ENCODE data around the gene OAF.

OAF gene

DNA sequence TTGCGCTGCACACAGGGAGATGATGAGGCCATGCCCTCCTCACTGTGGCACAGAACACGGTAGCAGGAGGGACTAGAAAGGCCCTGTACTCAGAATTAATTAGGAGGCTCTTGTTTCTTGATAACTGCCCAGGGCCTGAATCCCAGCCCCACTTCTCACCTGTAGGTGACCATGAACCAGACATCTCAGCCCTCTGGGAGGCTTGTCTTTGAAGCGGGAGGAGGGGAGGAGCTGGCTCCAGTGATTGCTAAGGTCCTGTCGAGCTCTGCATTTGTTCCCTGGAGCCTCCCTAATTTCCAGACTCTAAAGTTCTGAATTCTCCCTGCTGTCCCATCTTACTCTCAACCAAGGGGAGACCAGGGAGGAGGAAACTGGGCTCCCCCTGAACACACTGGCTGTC is 19.8 kb upstream of the OAF start:
- TF ChIP-seq, protein P1, sequence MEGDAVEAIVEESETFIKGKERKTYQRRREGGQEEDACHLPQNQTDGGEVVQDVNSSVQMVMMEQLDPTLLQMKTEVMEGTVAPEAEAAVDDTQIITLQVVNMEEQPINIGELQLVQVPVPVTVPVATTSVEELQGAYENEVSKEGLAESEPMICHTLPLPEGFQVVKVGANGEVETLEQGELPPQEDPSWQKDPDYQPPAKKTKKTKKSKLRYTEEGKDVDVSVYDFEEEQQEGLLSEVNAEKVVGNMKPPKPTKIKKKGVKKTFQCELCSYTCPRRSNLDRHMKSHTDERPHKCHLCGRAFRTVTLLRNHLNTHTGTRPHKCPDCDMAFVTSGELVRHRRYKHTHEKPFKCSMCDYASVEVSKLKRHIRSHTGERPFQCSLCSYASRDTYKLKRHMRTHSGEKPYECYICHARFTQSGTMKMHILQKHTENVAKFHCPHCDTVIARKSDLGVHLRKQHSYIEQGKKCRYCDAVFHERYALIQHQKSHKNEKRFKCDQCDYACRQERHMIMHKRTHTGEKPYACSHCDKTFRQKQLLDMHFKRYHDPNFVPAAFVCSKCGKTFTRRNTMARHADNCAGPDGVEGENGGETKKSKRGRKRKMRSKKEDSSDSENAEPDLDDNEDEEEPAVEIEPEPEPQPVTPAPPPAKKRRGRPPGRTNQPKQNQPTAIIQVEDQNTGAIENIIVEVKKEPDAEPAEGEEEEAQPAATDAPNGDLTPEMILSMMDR (IDR thresholded peaks at IDR 0.05; ENCODE audit: low read depth, low read length): no peak
- H3K4me3 ChIP-seq (ENCODE audit: low read depth, low read length): no peak overlapping the region

- H3K4me3 ChIP-seq (ENCODE audit: low read depth, low read length): no peak overlapping the region
- TF ChIP-seq, protein P1 (IDR thresholded peaks at IDR 0.05; ENCODE audit: low read depth, low read length): no peak
These were observed 17.8 kb upstream of the OAF start for GRCh38 chr11:120192831-120193625.

GRCh38 chr11:120194166-120194565 is 16.7 kb upstream of the OAF start:
- H3K4me3 ChIP-seq (ENCODE audit: low read depth, low read length): no peak overlapping the region
- TF ChIP-seq, protein P1 (IDR thresholded peaks at IDR 0.05; ENCODE audit: low read depth, low read length): no peak

DNA sequence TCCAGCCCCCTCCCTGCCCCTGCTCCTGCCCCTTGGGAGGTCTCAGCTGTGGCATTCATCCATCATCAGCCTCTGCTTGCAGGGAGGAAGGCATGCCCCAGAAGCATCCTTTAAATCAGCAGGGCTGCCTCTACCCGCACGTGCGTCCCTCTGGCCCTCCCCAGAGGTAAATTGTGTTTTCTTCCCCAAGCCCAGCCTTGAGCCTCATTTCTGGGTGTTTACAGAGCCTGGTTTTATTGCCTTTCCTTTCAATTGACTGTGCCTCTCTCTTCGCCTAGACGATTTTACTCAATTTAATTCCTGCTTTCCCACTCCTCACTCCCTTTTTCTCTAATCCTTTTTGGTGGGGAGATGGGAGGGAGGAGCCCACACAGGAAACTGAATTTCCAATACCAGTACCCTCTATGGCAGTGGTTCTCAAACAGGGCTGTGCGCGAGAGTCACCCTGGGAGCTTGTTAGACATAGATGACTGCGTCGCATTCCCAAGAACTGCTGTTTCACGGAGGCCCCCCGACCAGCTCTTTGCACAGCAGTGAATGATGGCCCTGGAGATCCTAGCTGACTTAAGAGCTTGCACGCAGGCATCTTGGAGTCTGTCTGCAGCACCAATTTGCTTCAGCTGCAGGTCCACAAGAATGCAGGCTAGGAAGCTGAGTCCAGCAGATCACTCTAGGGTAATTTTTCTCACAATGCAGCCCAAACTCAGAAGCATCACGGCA is 15.1 kb upstream of the OAF start:
- H3K4me3 ChIP-seq (ENCODE audit: low read depth, low read length): no peak overlapping the region
- TF ChIP-seq, protein P1 (IDR thresholded peaks at IDR 0.05; ENCODE audit: low read depth, low read length): no peak

GRCh38 chr11:120196826-120197225 is 14.0 kb upstream of the OAF start:
- TF ChIP-seq, protein P1 (IDR thresholded peaks at IDR 0.05; ENCODE audit: low read depth, low read length): no peak
- no peak overlapping the region for H3K4me3 ChIP-seq (ENCODE audit: low read depth, low read length)

GRCh38 chr11:120197251-120197891 is 13.5 kb upstream of the OAF start:
- TF ChIP-seq, protein P1 (IDR thresholded peaks at IDR 0.05; ENCODE audit: low read depth, low read length): no peak
- no peak overlapping the region for H3K4me3 ChIP-seq (ENCODE audit: low read depth, low read length)

DNA sequence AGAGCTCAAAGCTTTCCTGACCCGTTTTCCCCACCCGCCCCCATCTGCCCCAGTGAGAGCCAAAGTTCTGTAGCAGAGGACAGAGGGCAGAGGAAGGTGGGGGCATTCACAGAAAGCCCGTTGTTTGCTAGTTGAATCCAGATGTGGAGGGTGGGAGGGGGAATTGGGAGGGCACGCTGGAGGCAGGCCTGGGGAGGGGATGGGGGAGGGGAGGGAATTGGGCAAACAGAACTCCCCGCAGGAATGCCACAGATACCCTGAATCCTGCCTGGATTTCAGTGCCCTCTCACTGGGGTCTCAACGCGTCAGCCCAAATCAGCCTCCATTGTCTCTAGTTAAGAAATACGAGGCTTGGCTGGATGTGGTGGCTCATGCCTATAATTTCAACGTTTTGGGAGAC is 12.9 kb upstream of the OAF start:
- TF ChIP-seq, protein P1 (IDR thresholded peaks at IDR 0.05; ENCODE audit: low read depth, low read length): no peak
- no peak overlapping the region for H3K4me3 ChIP-seq (ENCODE audit: low read depth, low read length)
